HG02981 (cell line): ENCODE data around the gene ICOSLG.
A peak's percentile ranks its signal among the peaks of the same experiment; 100 is the strongest.
"Not testable (repeated sequence)": the region's sequence is repeated elsewhere in the genome, so short reads cannot be mapped to it uniquely, and the experiment has no call there.

Experiments used
- ATAC-seq: cut with Tn5 transposase; IDR thresholded peaks from one replicate; pipeline ENCODE4 v1.9.1; 2021; ENCODE audit warnings: mild to moderate bottlenecking, moderate library complexity; ENCODE audit not compliant: unreplicated experiment

ICOSLG gene

DNA sequence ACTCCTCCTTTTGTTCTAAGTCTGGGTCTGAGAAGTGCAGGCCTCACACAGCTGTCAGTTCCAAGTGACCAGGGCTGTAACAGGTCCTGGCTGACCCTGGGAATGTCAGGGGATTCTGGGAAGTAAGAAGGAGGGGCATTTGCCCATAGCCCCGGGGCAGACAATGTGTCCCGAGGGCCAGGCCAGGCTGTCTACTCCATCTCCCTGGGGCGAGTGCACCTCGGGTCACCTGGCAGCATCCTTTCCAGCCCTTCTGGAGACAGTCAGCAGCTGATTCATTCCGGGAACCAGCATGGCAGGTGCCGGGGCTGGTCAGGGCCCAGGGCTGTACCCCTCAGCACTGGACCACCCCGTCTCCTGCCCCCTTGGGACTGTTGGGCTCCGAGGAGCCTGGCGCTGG is 13.1 kb downstream of the ICOSLG start:
- ATAC-seq, result not testable (repeated sequence)

GRCh38 chr21:44225605-44226004 is 15.1 kb downstream of the ICOSLG start:
- ATAC-seq, result not testable (repeated sequence)

DNA sequence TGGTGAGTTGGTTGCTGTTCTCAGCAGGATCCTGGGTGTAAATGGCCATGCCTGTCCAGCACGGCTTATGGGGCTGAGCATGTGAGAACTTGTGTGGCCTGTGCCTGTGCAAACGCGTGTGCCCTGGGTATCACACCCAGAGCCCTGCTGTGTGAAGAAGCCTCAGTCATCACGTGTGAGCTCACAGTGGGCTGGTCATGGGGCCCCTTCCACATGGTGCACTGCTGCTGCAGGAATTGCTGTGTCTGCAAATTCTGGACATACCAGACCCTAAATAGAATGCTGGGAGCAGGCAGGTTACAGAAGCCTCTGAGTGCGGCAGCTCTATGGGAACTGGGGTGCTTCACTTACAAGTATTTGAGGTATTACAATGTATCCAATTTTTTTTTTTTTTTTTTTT is 17.4 kb downstream of the ICOSLG start:
- not testable (repeated sequence) for ATAC-seq

DNA sequence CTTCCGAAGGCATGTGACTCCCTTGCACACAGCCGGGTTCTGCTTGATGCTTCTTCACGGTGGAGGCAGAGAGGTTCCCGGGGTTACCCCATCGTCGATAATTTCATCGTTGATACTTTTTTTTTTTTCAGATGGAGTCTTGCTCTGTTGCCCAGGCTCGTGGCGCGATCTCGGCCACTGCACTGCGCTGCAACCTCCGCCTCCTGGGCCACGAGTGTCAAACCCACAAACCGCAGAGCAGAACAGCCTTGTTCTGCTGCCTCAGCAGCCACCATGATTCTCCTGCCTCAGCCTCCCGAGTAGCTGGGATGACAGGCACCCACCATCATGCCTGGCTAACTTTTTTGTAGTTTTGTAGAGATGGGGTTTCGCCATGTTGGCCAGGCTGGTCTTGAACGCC is 20.1 kb downstream of the ICOSLG start:
- not testable (repeated sequence) for ATAC-seq

DNA sequence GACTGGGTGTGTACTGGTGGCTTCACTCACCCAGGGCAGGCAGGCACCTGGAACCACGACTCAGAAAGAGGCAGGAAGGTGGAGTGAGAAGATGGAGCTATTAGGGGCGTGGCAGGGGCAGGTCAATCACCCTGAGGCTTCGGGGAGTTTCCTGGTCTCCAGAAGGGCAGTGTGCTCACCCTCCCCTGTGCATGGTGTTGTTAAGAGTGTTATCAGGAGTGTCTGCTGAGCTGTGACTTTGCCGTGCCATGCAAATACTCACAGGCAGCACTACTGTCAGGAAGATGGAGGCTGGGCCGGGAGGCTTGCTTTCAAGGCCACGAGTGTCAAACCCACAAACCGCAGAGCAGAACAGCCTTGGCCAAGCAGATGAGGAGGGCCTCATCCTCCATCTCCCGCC is 22.3 kb downstream of the ICOSLG start:
- ATAC-seq, result not testable (repeated sequence)

DNA sequence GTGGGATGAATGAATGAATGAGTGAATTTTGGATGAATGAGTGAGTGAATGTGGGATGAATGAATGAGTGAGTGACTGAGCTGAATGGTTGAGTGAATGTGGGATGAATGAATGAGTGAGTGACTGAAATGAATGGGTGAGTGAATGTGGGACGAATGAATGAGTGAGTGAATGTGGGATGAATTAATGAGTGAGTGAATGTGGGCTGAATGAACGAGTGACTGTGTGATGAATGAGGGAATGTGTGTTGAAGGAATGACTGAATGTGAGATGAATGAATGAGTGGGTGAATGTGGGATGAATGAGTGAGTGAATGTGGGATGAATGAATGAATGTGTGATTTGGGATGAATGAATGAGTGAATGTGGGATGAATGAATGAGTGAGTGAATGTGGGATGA is 28.8 kb downstream of the ICOSLG start:
- not testable (repeated sequence) for ATAC-seq

GRCh38 chr21:44211574-44211973 is 29.2 kb downstream of the ICOSLG start:
- ATAC-seq, result not testable (repeated sequence)

DNA sequence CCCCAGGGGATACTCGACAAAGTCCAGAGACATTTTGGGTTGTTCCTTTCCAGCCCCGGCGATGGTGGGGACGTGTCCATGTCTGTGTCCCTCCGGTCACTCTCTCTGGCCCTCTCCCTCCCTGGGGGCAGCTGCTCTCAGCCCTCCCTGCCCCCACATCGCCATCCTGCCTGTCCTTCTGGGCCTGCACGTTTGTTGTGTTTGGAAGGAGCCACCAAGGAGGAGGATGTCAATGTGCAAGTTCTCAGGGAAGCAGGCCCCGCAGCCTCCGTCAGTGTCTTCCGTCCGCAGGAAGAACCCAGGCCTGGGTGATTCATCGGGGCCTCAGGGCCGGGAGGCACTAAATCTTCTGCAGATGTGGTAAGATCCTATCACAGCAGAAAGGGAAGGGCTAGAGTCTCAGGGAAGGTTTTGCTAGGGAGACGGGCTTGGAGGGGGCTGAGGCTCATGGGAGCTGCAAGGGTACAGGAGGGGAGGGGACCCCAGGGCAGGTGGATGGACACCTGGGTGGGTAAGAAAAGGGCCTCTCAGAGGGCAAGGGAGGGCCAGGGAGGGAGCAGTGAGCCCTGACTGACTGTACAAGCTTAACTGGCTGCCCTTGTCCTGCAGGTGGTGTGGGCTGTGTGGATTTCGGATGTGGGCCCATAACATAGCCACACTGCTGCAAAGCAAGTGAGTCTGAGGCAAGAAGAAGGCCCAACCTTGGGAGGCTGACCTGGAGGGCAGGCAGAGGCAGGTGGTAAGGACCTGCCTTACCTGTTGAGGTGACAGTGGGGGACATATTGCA is 32.7 kb downstream of the ICOSLG start:
- ATAC-seq, result not testable (repeated sequence)

- peak; percentile 60 for ATAC-seq
These were observed 33.8 kb downstream of the ICOSLG start for GRCh38 chr21:44206698-44207676.

GRCh38 chr21:44206187-44206586 is 34.6 kb downstream of the ICOSLG start:
- ATAC-seq, result not testable (repeated sequence)

- not testable (repeated sequence) for ATAC-seq
These were observed 38.0 kb downstream of the ICOSLG start for GRCh38 chr21:44202590-44203299.

GRCh38 chr21:44199997-44200396 is 40.7 kb downstream of the ICOSLG start:
- not testable (repeated sequence) for ATAC-seq

GRCh38 chr21:44199448-44199847 is 41.3 kb downstream of the ICOSLG start:
- ATAC-seq, result no peak

DNA sequence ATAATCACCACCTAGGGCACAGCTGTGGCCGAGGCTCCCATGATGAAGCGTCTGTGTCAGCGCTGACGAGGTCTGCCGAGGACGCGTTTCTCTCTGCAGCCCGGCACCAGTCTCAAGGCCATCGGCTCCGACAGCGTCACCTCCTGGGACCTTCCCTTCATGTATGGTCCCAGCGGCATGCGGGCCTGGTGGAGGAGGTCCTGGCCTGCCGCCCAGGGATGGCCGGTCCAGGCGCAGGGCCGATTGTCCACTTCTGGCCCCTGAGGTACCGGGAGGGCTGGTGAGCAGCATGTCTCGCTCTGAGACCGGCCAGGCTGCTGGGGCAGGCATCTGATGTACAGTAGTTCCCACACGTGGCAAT is 43.6 kb downstream of the ICOSLG start:
- ATAC-seq, result not testable (repeated sequence)

GRCh38 chr21:44196212-44197155 is 44.3 kb downstream of the ICOSLG start:
- ATAC-seq, result not testable (repeated sequence)

DNA sequence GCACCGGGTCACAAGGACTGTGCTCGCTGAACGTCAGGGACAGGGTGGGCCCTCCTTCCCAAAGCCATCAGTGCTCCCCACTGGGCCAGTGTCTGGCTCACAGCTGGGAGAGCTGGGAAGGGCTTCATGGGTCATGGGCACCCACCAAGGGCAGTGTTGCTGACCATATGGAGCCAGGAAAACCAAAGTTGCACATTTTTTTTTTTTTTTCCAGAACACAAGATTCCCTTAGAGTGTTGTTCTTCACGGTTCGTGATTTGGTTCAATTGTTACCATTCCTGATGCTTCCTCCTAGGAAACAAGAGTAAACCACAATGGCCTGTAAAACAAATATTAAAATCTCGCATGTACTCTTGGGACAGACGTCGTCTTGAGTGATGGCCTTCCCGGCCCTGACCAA is 45.9 kb downstream of the ICOSLG start:
- ATAC-seq, result not testable (repeated sequence)

GRCh38 chr21:44194451-44194850 is 46.3 kb downstream of the ICOSLG start:
- not testable (repeated sequence) for ATAC-seq

DNA sequence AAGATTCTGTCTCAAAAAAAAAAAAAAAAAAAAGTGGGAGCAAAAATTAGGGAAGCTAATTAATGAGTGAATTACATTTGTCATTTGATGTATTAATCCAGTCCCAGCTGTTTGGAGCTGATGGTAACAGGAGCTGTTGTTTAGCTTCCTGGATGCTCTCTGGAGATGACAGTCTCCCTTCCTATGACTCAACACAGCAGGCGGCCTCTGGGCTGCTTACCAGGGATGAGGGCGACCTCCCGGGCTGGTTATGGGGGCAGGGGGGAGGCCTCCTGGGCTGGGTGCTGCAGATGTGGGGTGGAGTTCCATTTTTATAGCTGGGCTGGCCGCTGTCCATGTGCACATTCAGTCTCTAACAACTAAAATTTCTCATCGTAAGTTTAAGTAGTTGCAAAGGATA is 47.6 kb downstream of the ICOSLG start:
- ATAC-seq, result not testable (repeated sequence)

GRCh38 chr21:44190349-44191271 is 50.1 kb downstream of the ICOSLG start:
- ATAC-seq, result not testable (repeated sequence)
